ENCODE results near the gene HS6ST1.

HS6ST1 gene

DNA sequence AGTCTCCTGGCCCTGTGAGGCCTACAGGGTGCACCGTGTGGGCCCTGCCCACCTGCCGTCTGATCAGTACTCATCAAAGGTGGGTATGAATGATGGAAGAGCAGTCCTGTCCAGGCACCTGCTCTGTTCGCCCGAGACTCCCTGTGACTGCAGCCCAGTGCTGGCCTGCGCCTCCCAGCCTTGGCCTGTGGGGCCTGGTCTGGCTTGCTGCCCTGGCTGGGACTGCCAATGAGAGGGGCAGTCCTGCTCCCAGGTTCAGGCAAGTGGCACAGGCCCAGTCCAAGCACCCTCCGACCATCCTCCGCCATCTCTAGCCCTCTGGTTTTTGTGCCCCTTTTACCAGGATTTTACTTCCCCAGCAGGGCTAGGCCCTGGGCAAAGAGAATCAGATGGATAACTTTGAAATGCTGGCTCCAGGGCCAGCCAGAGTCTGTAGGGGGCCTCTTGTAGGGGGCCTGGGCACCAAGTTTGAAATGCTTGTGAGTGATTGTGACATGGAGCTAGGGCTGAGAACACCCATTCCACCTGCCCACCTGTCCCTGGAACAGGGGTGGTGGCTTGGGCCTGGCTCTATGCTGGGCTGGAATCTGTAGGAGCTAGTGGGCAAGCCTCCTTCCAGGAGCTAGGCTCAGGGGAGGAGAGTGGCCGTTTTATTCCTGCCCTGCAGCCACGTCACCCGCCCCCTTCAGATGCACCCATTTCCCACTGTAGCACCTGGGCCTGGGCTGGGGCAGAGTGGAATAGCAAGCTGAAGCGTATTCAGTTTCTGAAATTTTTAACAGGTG is 8.7 kb upstream of the HS6ST1 start:
- TF ChIP-seq, protein P1, sequence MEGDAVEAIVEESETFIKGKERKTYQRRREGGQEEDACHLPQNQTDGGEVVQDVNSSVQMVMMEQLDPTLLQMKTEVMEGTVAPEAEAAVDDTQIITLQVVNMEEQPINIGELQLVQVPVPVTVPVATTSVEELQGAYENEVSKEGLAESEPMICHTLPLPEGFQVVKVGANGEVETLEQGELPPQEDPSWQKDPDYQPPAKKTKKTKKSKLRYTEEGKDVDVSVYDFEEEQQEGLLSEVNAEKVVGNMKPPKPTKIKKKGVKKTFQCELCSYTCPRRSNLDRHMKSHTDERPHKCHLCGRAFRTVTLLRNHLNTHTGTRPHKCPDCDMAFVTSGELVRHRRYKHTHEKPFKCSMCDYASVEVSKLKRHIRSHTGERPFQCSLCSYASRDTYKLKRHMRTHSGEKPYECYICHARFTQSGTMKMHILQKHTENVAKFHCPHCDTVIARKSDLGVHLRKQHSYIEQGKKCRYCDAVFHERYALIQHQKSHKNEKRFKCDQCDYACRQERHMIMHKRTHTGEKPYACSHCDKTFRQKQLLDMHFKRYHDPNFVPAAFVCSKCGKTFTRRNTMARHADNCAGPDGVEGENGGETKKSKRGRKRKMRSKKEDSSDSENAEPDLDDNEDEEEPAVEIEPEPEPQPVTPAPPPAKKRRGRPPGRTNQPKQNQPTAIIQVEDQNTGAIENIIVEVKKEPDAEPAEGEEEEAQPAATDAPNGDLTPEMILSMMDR (IDR thresholded peaks at IDR 0.05; ENCODE audit: low read length, missing control alignments) = no peak

DNA sequence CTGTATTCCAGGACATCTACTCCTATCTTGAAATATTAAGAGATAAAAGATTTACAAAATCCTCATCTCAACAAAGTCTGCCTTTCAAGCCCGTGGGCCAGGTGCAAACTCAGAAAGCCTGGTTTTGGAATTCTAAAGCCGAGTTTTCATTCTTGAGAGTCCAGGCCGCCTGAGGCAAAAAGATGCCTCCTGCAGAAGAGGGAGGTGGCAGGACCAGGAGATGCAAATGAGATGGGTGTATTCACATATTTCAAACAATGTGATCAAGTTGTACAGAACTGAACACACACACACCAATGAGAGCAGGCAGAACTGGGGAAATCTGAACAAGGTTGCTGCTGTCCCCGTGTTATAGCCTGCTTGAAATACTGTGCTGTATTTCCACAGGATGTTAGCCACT is 7.7 kb upstream of the HS6ST1 start:
- TF ChIP-seq, protein P1 (IDR thresholded peaks at IDR 0.05; ENCODE audit: low read length, missing control alignments) = no peak
- DNase-seq (ENCODE audit: low read depth) = no peak
- no peak overlapping the region for H3K4me3 ChIP-seq (replicated peaks; ENCODE audit: low read depth, low read length)

More for the DNA sequence above, 8.7 kb upstream of the HS6ST1 start:
- no peak overlapping the region for H3K4me3 ChIP-seq (replicated peaks; ENCODE audit: low read depth, low read length)
- no peak for DNase-seq (ENCODE audit: low read depth)

DNA sequence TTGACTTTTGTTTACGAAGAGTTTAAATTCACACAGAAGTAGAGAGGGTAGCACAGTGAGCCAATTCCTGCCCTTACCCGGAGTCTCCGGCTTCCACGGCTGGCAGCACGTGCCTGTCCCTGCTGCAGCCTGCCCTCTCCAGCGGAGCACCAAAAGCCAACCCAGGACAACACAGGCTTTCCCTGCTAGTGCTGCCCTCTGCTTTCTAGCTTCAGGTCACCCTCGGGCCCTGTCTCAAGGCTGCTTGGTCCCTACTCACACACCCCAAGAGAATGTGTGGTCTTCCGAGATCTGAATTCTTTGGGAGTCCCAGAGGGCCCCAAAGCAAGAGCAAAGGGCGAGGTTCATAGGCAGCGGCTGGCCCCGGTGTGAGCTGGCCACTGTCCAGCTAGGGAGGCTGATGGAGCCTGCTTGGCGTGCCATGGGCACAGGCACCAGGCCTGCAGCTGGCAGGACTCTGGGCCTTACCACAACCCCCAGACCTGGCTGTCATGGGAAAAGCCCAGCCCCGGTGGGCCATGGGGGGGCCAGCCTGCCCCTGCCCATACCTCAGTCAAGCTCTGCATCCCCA is 7.0 kb upstream of the HS6ST1 start:
- H3K4me3 ChIP-seq (replicated peaks; ENCODE audit: low read depth, low read length) = no peak overlapping the region
- DNase-seq (ENCODE audit: low read depth) = no peak
- TF ChIP-seq, protein P1 (IDR thresholded peaks at IDR 0.05; ENCODE audit: low read length, missing control alignments) = no peak

DNA sequence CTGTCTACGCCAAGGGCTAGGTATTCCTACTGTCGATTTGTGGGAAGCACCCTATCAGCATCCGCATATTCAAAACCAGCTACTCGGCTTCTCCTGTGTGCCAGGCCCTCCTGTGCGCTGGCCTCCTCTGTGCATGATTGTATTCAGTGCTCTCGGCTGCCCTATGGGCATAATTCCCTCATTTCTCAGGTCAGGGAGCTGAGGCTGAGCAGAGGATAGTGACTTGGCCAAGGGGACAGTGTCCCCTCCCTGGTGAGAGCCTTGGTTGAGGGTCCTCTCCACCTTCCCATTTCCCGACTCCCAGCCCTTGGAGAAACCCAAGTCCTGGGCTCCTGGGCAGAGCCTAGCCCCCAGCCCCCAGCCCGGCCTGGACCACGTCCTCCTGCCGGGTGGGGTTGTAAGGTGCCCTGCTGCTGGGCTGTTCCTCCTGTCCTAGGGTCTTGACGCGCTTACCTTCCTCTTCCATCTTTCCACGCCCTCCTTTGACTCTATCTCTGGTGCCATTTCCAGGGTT is 6.3 kb upstream of the HS6ST1 start:
- DNase-seq (ENCODE audit: low read depth) = no peak
- H3K4me3 ChIP-seq (replicated peaks; ENCODE audit: low read depth, low read length) = no peak overlapping the region
- TF ChIP-seq, protein P1 (IDR thresholded peaks at IDR 0.05; ENCODE audit: low read length, missing control alignments) = no peak

DNA sequence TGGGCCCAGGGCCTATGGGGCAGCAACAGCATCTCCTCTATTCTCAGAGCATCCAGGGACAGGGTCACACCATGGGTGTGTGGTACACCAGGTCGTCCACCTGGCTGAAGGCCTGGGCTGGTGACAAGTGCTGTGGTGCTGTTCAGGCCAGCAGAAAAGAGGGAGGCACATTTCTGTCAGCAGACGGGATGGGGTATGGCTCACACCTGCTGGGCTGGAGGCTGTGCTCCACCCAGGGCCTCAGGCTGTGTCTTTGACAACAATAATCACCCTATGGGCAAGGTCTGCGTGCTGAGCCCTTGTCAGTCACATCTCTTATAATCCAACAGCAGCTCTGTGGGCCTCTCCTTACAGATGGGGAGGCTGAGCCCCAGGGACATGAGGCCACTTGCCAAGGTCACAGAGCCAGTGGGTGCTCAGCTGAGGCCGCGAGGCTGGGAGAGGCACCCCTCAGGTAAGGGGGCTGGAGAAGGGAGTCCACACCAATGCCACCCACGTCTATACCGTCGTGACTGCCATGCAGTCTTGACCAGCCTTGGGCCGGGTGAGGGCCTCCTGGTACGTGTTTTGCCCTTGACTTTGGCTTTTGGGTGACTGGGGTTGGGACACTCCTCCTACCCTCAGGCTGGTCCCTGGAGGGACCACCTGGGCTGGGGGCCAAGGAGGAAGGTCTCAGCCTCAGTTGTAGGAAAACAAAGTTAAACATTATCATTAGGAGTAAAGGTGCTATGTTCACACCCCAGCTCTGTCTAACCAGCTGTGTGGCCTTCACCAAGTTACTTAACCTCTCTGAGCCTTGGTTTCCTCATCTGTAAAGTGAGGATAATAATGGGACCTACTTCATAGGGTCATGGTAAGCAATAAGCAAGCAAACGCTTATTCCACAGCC is 5.6 kb upstream of the HS6ST1 start:
- TF ChIP-seq, protein P1 (IDR thresholded peaks at IDR 0.05; ENCODE audit: low read length, missing control alignments) = no peak
- DNase-seq (ENCODE audit: low read depth) = no peak
- no peak overlapping the region for H3K4me3 ChIP-seq (replicated peaks; ENCODE audit: low read depth, low read length)

DNA sequence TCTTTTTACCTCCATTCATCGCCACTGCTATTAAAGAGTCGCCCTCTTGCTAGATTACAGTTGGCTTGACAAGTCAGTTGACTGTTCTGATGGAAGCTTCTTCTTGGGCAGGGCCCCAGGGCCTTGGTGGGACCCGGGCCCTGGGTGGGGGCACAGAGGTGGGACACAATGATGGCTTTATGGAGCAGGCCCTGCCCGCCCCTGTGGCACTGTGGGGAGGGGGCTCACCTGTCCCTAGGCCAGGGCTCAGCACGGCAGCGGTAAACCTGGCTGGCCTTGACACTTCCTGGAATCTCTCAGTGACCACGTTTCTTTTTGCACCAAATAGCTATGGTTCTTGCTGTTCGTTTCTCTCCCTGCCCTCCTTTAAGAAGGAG is 4.9 kb upstream of the HS6ST1 start:
- no peak overlapping the region for H3K4me3 ChIP-seq (replicated peaks; ENCODE audit: low read depth, low read length)
- TF ChIP-seq, protein P1 (IDR thresholded peaks at IDR 0.05; ENCODE audit: low read length, missing control alignments) = no peak
- DNase-seq (ENCODE audit: low read depth) = no peak

Measured in fibroblast of pulmonary artery (primary cell).